HG03175 (cell line): ENCODE data around the gene NARS2.
"Not testable (repeated sequence)": the region's sequence is repeated elsewhere in the genome, so short reads cannot be mapped to it uniquely, and the experiment has no call there.

Experiments used
- ATAC-seq: cut with Tn5 transposase; IDR thresholded peaks from one replicate; pipeline ENCODE4 v1.9.1; 2021; ENCODE audit warnings: mild to moderate bottlenecking, moderate library complexity; ENCODE audit not compliant: unreplicated experiment

NARS2 gene

GRCh38 chr11:78576549-78577097 lies 2.0 kb upstream of the NARS2 start:
- no peak for ATAC-seq

GRCh38 chr11:78575478-78575877 lies 814 bp upstream of the NARS2 start:
- ATAC-seq, result no peak

- no peak for ATAC-seq
Observed at GRCh38 chr11:78573681-78574080, 983 bp downstream of the NARS2 start.

GRCh38 chr11:78573271-78573670 lies 1.4 kb downstream of the NARS2 start:
- no peak for ATAC-seq

- ATAC-seq, result no peak
Observed at GRCh38 chr11:78572394-78572793, 2.3 kb downstream of the NARS2 start.

GRCh38 chr11:78570031-78570430 lies 4.6 kb downstream of the NARS2 start:
- ATAC-seq, result no peak

- no peak for ATAC-seq
Observed at GRCh38 chr11:78567209-78567608, 7.5 kb downstream of the NARS2 start.

- peak; percentile 71 for ATAC-seq
Observed at GRCh38 chr11:78564490-78565467, 9.9 kb downstream of the NARS2 start.

GRCh38 chr11:78564037-78564436 lies 10.6 kb downstream of the NARS2 start:
- peak; percentile 7 for ATAC-seq

- not testable (repeated sequence) for ATAC-seq
Observed at GRCh38 chr11:78563090-78563489, 11.6 kb downstream of the NARS2 start.

GRCh38 chr11:78562398-78562797 lies 12.3 kb downstream of the NARS2 start:
- no peak for ATAC-seq

- ATAC-seq, result no peak
Observed at GRCh38 chr11:78560826-78561484, 13.7 kb downstream of the NARS2 start.

GRCh38 chr11:78560153-78560552 lies 14.5 kb downstream of the NARS2 start:
- ATAC-seq, result no peak

GRCh38 chr11:78557236-78557635 lies 17.4 kb downstream of the NARS2 start:
- no peak for ATAC-seq

- no peak for ATAC-seq
Observed at GRCh38 chr11:78555592-78555991, 19.1 kb downstream of the NARS2 start.

- no peak for ATAC-seq
Observed at GRCh38 chr11:78552881-78553280, 21.8 kb downstream of the NARS2 start.

GRCh38 chr11:78552139-78552538 lies 22.5 kb downstream of the NARS2 start:
- ATAC-seq, result not testable (repeated sequence)

- no peak for ATAC-seq
Observed at GRCh38 chr11:78551066-78551465, 23.6 kb downstream of the NARS2 start.

GRCh38 chr11:78549624-78550409 lies 24.8 kb downstream of the NARS2 start:
- no peak for ATAC-seq

- ATAC-seq, result no peak
Observed at GRCh38 chr11:78548911-78549590, 25.6 kb downstream of the NARS2 start.
